HG03460 (cell line): ENCODE results near the gene SYT17.

ENCODE experiments used
- ATAC-seq: cut with Tn5 transposase; IDR thresholded peaks from one replicate; pipeline ENCODE4 v1.9.1; 2021; ENCODE audit not compliant: unreplicated experiment

The SYT17 gene, protein sequence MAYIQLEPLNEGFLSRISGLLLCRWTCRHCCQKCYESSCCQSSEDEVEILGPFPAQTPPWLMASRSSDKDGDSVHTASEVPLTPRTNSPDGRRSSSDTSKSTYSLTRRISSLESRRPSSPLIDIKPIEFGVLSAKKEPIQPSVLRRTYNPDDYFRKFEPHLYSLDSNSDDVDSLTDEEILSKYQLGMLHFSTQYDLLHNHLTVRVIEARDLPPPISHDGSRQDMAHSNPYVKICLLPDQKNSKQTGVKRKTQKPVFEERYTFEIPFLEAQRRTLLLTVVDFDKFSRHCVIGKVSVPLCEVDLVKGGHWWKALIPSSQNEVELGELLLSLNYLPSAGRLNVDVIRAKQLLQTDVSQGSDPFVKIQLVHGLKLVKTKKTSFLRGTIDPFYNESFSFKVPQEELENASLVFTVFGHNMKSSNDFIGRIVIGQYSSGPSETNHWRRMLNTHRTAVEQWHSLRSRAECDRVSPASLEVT

DNA sequence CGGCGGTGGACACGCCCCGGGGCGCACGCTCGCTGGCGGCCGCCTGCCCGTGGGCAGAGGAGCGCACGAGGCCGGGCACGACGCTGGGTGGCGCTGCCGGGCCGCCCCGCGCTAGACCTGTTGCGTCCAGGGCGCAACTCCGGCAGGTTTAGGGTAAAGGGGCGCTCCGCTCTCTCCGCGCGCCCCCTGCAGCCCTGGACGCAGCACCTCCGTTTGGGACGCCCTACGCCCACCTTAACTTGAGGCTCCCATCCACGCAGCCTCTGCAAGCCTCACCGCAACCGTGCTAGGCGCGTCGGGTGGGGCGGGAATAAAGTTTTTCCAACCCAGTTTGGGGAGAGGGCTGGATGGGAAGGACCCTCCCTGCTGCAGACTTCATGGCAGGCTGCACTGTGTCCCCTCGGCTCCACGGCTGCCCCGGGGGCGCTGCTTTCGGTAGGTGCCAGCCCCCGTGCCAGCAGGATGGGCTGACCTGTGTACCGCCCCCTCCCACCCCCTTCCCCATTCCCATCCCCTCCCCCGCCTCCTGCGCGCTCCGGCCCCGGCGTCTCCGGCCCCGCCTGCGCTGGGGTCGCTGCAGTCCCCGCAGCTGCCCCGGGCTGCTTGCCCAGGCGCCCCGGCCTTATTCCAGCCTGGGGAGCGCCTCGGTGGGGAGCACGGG, at the start of gene SYT17:
Gene SYT17, plus strand, starts transcription at position 531 of the 661 bp plus-strand sequence. CDS start 407 bp downstream, outside the sequence.
- no peak for ATAC-seq

DNA sequence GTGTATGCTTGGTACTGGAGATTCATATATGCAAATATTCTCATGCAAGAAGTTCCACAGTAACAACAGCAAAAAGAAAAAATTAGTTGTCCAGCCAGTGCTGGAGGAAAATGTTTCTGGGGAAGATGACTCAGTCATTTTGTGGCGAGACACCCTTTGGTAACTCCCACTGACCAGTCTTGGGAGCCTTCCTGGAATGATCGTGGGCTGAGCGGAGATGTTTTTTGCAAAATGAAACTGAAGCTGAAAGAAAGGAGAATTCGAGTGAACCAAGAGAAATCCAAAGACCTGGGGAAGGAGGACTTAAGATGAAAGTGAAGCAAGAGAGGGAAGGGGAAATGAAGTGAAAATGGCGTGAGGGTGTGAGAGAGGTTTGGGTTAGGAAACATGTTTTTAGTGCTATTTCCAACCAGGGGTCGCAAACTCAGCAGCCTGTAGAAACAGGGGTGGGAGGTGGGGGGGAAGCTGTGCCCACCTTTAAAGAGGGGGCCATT, 49.1 kb upstream of the SYT17 start:
- no peak for ATAC-seq

DNA sequence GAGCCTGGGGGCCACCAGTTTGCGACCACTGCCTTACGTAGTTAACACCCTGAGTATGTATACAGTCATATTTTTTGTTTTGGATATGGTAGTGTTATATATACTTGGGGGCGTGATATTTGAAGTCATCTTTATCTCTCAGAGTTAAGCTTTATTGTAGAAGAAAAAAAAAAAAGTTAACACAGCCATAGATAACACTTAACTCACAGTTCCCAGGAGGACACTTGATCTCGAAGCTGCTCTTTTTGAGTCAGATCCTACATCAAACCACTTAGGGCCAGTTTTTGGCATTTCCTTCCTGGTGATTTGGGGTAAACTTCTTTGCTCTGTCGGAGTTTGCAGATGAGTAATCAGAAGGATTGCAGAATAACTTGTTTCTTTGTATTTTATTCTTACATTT, 48.5 kb upstream of the SYT17 start:
- no peak for ATAC-seq

DNA sequence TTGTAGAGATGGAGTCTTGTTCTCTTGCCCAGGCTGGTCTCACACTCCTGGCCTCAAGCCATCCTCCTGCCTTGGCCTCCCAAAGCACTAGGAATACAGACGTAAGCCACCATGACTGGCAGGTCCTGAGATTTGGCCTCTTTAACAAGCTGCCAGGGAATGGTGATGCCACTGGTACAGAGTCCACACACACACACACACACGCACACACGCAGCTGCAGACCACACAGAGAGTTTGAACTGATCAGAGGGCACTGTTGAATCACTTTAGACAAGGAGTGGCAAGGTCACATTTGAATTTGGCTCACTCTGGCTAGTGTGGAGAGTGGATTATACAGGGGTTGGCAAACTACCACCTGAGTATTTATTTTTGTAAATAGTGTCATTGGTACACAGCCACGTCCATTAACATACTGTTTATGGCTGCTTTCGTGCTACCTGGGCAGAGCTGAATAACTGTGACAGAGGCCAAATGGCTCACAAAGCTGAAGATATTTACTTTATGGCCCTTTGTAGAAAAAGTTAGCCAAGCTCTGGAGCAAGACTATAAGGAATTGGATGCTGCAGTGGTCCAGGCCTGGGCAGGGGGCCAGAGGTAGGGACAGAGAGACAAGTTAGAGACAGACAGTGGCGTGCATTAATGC, 44.4 kb upstream of the SYT17 start:
- no peak for ATAC-seq

DNA sequence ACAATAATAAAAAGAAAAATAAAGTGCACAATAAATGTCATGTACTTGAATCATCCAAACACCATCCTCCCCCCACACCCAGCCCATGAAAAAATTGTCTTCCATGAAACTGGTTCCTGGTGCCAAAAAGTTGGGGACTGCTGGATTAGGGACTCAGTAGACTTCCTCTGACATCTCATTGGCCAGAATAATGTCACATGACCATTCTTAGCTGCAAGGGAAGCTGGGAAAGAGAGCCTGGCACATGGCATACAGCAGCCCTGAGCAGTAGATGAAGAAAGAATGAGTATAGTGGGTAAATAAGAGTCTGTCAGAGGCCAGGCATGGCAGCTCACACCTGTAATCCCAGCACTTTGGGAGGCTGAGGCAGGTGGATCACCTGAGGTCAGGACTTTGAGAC, 41.7 kb upstream of the SYT17 start:
- ATAC-seq, result no peak

DNA sequence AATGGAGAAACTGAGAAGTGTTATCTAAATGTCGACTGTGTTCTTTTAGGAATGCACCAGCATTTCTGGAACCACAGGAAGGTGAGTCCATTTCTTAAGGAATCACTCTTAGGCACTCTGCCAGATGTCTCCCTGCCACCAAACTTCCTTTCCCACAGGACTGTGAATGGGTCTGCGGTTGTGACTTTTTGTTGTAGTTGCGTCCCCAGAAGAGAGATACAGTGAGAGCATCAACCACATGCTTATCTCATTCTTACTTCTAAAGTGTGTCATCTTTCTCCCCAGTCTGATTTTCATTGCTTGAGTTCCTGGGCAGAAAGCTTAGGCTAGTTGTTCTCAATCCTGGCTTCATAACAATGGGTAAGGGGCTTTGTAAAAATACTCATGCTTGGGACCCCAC, 40.8 kb upstream of the SYT17 start:
- no peak for ATAC-seq

DNA sequence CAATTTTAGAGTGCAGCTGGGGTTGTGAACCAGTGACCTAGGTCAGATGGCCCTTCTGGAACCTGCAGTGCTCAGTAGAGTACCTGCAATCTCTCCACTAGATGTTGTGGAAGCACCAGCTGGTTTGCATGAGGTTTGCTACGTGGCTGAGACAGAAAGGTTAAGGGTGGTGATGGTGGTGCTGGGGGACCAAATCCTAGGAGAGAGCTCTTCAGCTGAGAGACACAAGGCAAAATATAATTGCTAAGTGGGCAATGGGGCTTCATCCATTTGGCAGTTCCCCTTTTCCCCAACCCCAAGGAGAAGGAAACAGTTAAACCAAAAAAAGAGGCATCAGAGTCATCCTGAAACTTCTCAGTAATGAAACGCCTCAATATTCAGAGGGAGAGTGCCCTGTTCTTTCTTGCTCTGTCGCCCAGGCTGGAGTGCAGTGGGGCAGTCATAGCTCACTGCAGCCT, 40.3 kb upstream of the SYT17 start:
- no peak for ATAC-seq

DNA sequence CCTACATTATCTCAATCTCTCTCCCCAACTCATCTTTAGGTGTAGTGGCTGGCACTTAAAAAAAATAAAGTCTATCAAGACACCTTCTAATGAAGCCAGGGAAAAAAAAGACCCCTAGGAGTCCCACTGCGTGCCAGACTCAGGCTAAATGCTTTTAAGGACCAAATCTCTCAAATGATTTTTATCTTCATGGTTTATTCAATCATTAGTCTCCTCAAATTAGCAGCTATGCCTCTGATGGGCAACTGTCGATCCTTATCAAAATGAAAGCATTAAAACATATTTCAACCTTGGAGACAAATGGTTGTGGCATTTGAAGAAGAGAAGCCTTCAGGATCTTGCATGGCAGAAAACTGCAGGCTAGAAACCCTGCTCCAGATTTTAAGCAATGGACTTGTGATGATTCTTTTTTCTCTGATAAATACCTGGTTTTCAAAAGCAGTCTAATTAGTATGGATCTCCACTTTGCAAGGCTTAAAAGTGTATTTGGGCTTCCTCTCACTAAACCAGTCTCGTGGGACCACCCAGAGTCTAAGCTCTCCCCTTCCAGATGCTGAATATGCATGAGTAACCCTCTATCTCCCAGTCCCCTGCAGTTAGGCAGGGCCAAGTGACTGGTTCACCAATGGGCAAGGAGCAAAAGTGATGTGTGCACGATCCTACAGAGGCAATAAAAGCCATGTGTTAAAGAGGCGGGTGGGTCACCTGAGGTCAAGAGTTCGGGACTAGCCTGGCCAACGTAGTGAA, 39.4 kb upstream of the SYT17 start:
- ATAC-seq, result no peak

DNA sequence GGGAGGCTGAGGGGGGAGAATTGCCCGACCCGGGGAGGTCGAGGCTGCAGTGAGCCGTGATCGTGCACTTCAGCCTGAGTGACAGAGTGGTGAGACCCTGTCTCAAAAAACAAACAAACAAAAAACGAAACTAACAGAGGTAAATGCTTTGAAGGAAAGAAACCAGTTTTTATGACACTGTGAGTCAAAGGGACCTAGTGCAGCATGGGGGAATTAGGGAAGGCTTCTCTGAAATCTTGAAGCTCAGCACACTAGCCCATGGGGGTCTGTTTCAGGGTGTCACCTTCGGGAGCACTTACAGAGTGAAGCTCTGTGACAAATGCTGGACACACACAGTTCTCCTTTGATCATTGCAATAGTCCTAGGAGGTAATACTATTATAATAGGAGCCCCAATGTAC, 37.7 kb upstream of the SYT17 start:
- ATAC-seq, result no peak

DNA sequence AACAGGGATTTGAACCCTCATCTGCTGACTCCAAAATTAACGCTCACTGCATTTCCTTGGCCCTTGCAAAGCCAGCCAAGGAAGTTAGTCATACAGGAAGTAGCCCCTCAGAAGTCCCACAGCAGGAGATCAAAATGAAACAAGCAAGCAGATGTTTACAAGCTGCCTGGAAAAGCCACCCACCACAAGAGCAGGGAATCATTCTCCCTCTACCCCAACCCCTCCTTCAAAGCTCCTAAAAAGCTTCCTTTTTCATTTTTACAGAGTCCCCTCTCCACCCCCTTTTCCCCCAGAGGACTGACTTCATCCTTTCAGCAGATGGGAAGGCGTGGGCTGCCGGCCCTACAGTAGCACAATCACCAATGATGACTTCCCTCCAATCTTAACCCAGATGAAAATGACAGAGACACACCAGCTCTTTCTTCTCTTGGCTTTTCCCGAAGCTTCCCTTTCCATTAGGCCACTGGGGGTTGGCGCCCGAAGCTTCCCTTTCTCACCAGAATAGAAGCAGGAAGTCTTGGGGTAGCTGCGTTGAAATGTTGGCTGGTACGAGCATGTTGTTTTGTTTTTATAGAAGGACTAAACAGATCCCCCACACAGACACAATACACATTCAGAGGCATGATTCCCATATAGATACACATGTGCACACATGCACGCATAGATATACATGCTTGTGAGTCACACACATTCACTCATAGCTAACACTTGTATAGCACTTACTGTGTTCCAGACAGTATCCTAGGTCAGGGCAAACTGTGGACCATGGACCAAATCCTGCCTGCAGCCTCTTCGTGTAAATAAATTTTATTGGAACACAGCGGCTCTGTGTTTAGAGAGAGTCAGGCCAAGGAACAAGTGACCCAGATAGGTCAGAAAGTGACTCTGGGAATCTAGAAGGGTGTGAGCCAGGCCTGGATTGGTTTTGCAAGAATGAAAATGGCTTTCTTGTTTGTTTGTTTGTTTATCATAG, 36.9 kb upstream of the SYT17 start:
- ATAC-seq, result no peak

DNA sequence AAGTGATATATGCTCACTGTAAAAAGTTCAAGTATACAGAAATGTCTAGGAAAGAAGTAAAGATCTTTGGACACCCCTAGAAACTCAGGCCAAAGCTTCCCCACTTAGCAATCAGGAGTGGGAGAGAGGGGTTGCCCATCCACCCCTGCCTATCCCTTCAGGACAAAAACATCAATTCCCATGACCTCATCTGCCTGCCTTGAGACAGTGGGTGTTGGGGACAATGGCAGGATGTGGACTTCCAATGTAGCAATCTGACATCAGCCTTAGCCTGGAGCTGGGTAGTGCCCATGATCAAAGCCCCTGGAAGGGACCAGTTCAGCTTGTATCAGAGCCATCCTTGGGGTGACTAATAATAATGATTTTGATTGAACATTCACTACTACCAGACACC, 36.2 kb upstream of the SYT17 start:
- ATAC-seq, result no peak

DNA sequence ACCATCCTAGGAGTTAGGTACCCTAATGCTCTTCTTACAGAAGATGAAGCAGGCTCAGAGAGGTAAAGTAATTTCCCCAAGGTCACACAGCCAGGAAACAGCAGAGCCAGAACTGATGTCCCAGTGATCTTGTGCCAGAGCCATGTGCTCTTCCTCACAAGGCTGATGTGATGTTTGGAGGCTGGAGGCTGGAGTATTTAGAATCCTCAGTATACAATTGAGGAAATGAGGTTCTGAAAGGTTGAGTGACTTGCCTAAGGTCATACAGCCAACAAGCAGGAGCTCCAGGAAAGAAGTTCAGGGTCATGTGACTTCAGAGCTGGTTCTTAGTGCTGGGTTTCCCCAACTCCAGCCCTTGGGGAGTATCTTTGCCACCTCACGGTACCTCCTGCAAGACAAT, 35.8 kb upstream of the SYT17 start:
- ATAC-seq, result no peak

DNA sequence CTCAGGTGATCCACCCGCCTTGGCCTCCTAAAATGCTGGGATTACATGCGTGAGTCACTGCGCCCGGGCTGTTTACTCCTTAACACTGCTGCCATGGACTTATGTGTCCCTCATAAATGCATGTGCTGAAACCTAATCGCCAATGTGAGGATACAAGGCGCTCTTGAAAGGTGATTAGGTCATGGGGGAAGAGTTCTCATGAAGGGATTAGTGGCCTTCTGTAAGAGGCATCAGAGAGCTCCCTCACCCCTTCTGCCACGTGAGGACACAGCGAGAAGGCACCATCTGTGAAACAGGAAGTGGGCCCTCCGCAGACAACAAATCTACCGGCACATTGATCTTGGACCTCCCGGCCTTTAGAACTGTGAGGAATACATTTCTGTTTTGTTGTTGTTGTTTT, 35.1 kb upstream of the SYT17 start:
- no peak for ATAC-seq

DNA sequence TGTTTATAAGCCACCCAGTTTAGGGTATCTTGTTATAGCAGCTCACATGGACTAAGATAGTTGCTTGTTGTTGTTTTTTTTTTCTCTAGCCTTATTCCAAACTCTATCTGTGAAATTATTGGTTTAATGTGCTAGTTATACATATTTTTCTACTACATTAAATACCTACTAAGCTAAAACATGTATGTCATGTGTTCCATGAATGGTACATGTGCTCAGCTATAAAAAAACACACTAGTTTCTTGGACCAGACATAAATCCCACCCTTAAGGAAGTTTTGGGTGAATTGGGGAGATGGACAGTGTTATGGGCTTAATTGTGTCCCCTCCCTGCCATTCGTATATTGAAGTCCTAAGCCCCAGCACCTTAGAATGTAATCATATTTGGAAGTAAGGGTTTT, 34.4 kb upstream of the SYT17 start:
- ATAC-seq, result no peak

DNA sequence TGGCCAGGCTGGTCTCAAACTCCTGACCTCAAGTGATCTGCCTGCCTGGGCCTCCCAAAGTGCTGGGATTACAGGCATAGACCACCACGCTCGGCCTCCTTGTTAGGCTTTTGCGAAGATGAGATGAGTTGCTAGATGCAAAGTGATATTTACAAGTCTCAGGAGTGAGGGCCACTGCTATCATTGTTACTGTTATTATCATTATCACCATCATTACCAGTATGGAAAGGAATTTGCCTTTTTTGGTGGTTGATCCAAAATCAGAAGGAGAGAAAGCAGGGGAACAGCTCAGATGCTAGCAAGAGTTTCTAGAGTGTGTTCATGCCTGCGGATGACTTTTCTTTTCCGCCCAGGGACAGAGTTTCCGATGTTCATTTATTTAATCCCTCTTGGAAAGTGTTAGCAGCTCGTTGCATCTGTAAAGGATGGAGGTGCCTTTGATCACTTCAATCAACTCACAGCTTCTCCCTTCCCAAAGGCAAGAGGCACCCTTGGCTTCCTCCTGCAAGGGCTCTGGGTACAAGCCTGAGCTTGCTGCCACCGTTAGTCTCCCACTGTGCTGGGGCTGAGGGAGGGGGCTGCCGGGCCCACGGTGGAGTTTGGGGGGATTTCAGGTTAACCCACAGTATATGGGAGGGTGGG, 32.7 kb upstream of the SYT17 start:
- no peak for ATAC-seq

DNA sequence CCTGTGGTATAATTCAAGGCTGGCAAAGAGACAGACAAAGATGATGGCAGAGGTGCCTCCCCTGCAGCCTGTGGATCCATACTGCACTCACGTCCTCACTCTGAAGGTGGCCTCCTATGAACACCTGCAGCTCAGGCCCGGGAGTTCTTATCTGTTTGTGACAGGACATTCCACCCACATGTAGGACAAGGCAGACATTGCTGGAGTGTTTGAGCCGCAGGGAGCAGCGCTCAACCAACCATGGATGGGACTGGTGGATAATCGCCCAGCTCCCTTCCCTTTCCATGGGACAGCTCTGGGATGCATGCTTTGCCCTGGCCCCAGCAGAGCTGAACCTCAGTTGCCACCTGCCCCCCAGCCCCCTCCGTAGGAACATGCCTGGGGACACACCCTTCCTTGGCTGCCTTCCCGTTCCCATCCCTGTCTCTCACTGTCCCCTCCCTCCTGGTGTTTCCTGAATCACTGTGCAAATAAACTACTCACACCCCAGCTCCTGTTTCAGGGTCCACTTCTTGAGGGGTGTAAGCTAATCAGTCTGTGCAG, 32.1 kb upstream of the SYT17 start:
- ATAC-seq, result no peak

DNA sequence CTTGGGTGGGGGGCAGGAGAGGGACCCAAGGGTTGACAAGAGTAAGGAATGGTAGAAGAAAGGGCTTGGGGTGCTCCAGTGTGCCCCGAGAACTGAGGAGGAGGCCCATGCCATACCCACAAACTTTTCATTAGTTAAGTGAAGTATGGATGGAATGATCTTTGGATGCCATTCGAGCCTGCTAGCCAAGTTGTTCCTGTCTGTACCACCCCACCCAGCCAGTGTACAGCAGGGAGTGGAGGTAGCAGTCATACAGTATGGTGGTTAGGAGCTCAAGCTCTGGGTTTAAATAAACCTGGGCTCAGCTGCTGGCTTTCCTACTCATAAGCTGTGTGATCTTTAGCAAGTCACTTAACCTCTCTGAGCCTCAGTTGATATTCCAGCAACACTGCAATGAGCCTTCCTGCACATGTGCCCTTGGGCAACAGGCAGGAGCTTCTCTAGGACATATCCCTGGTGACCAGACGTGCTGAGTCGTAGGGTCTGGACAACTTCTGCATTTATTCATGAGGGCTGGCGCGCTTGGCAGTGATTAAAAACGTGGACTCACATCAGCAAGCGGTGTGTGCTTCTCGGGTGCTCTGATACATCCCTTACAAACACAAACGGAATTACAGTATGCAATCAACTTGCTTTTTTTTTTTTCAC, 31.4 kb upstream of the SYT17 start:
- ATAC-seq, result no peak
